Activated T-cell treated with anti-CD3 and anti-CD28 coated beads, Interleukin-2, amount 50 U/mL, for 48 hours (primary cell): ENCODE results near the gene OR52I1.
A peak's percentile ranks its signal among the peaks of the same experiment; 100 is the strongest.

Experiments
- DNase-seq, 2 experiments: peaks; one replicate each; pipeline ENCODE4 v3.0.0-alpha.2; 2020

OR52I1 gene

GRCh38 chr11:4615856-4616444 lies 22.1 kb downstream of the OR52I1 start:
- DNase-seq: no peak

- no peak for DNase-seq
Observed at GRCh38 chr11:4619514-4619913, 25.7 kb downstream of the OR52I1 start.

GRCh38 chr11:4626207-4627099 lies 32.6 kb downstream of the OR52I1 start:
- peak; percentile 59 to 63 for DNase-seq

GRCh38 chr11:4636136-4636535 lies 42.3 kb downstream of the OR52I1 start:
- DNase-seq: no peak

GRCh38 chr11:4636962-4637661 lies 43.3 kb downstream of the OR52I1 start, which contains the start of gene OR51D1:
OR51D1 (plus strand) TSS chr11:4637477; CDS start chr11:4639791, 2,314 bp downstream.
- DNase-seq: peak; percentile 79 to 81

- DNase-seq: no peak
Observed at GRCh38 chr11:4637662-4638047, 43.8 kb downstream of the OR52I1 start.

- DNase-seq: no peak
Observed at GRCh38 chr11:4639931-4640330, 46.1 kb downstream of the OR52I1 start.

- no peak for DNase-seq
Observed at GRCh38 chr11:4641501-4641900, 47.7 kb downstream of the OR52I1 start.

- no peak for DNase-seq
Observed at GRCh38 chr11:4642043-4642442, 48.2 kb downstream of the OR52I1 start.

- DNase-seq: no peak
Observed at GRCh38 chr11:4643076-4643475, 49.2 kb downstream of the OR52I1 start.

GRCh38 chr11:4643682-4644081 lies 49.8 kb downstream of the OR52I1 start, which contains the start of gene OR51E1:
OR51E1 (plus strand) TSS chr11:4643982; CDS start chr11:4652527, 8,545 bp downstream.
- DNase-seq: no peak

- DNase-seq: no peak
Observed at GRCh38 chr11:4644233-4644632, 50.4 kb downstream of the OR52I1 start.
